CMK (cell line): ENCODE data around the gene CAPN14.

Experiments used
- DNase-seq: peaks from one replicate; pipeline ENCODE4 v3.0.0-alpha.2; 2010; ENCODE audit warnings: low read depth

The CAPN14 gene

GRCh38 chr2:31226266-31226665 lies 9.0 kb upstream of the CAPN14 start:
- DNase-seq, result no peak

- no peak for DNase-seq
Observed at GRCh38 chr2:31223749-31224148, 6.4 kb upstream of the CAPN14 start.

GRCh38 chr2:31223026-31223425 lies 5.7 kb upstream of the CAPN14 start:
- DNase-seq, result no peak

- DNase-seq, result no peak
Observed at GRCh38 chr2:31222071-31222470, 4.8 kb upstream of the CAPN14 start.

- no peak for DNase-seq
Observed at GRCh38 chr2:31221544-31221943, 4.2 kb upstream of the CAPN14 start.

- DNase-seq, result no peak
Observed at GRCh38 chr2:31219131-31219969, 2.0 kb upstream of the CAPN14 start.

GRCh38 chr2:31216734-31217133 lies 581 bp downstream of the CAPN14 start:
- peak; percentile 90 for DNase-seq

- DNase-seq, result no peak
Observed at GRCh38 chr2:31214444-31214915, 2.8 kb downstream of the CAPN14 start.

- no peak for DNase-seq
Observed at GRCh38 chr2:31213601-31214443, 3.5 kb downstream of the CAPN14 start.

- DNase-seq, result no peak
Observed at GRCh38 chr2:31212659-31213600, 4.4 kb downstream of the CAPN14 start.

- no peak for DNase-seq
Observed at GRCh38 chr2:31208240-31208639, 9.1 kb downstream of the CAPN14 start.

- no peak for DNase-seq
Observed at GRCh38 chr2:31207790-31208189, 9.5 kb downstream of the CAPN14 start.

- no peak for DNase-seq
Observed at GRCh38 chr2:31205613-31206012, 11.7 kb downstream of the CAPN14 start.

- DNase-seq, result no peak
Observed at GRCh38 chr2:31205186-31205585, 12.1 kb downstream of the CAPN14 start.

GRCh38 chr2:31204783-31205182 lies 12.5 kb downstream of the CAPN14 start:
- DNase-seq, result no peak

- DNase-seq, result no peak
Observed at GRCh38 chr2:31203916-31204315, 13.4 kb downstream of the CAPN14 start.

GRCh38 chr2:31202833-31203232 lies 14.5 kb downstream of the CAPN14 start:
- no peak for DNase-seq

GRCh38 chr2:31202041-31202440 lies 15.3 kb downstream of the CAPN14 start:
- no peak for DNase-seq

GRCh38 chr2:31200972-31201371 lies 16.3 kb downstream of the CAPN14 start:
- DNase-seq, result no peak

- no peak for DNase-seq
Observed at GRCh38 chr2:31199206-31199605, 18.1 kb downstream of the CAPN14 start.

- no peak for DNase-seq
Observed at GRCh38 chr2:31197669-31198068, 19.6 kb downstream of the CAPN14 start.

- DNase-seq, result no peak
Observed at GRCh38 chr2:31197166-31197565, 20.1 kb downstream of the CAPN14 start.
